GM12892 (cell line): ENCODE data around the gene OSBP.

Experiments used
- POLR2A ChIP-seq: IDR thresholded peaks from 2 replicates; pipeline ENCODE4 v1.6.1; 2011; ENCODE audit warnings: low read depth, low read length, control low read depth
- POLR2AphosphoS5 ChIP-seq: IDR thresholded peaks from 2 replicates; pipeline ENCODE4 v1.6.1; 2011; ENCODE audit warnings: low read depth, low read length, control low read depth
- TAF1 ChIP-seq: IDR thresholded peaks from 2 replicates; pipeline ENCODE4 v1.6.1; 2011; ENCODE audit warnings: low read depth, mild to moderate bottlenecking, control low read depth, low read length, borderline replicate concordance

- TF ChIP-seq POLR2AphosphoS5 (no peak), POLR2A (no peak), TAF1 (no peak)
These were observed 33.6 kb downstream of the OSBP start for GRCh38 chr11:59582006-59582405.
